Tibial nerve (tissue), 4 donors: ENCODE measurements around the gene TRNP1. TPM values are rescaled to one million over a fixed set of nuclear protein-coding genes. Genes with fewer than 3 reads are reported as not detected.

Experiments used
- DNase-seq, 2 donors: peaks; one replicate each; pipeline ENCODE4 v3.0.0-alpha.2; 2019; ENCODE audit warnings: low spot score in 2 of 2
- H3K27ac ChIP-seq, 4 donors: fragments of 200-600 bp; sonication (generic) in 3 of 4; one replicate each; pipeline ENCODE4 v1.5.1; 2017 to 2019; ENCODE audit warnings: mild to moderate bottlenecking in 1 of 4
- H3K27me3 ChIP-seq, 2 donors: fragments of 200-600 bp; sonication (generic) in 1 of 2; one replicate each; pipeline versions ENCODE4 v1.5.1 to v1.6.0; 2017 to 2019
- H3K36me3 ChIP-seq, 3 donors: fragments of 200-600 bp; sonication (generic); one replicate each; pipeline ENCODE4 v1.5.1; 2018 to 2019
- H3K4me1 ChIP-seq, 4 donors: fragments of 200-600 bp; sonication (generic) in 3 of 4; one replicate each; pipeline ENCODE4 v1.5.1; 2017 to 2019
- H3K4me3 ChIP-seq, 4 donors: fragments of 200-600 bp; sonication (generic) in 3 of 4; one replicate each; pipeline ENCODE4 v1.5.1; 2017 to 2019; ENCODE audit warnings: mild to moderate bottlenecking in 1 of 4, moderate library complexity in 1 of 4
- H3K9me3 ChIP-seq, 4 donors: fragments of 200-600 bp; sonication (generic) in 3 of 4; one replicate each; pipeline ENCODE4 v1.5.1; 2017 to 2019
- CTCF ChIP-seq, 5 experiments: fragments of 200-600 bp in 3 of 5; fragments of 450-650 bp in 2 of 5; sonication (generic) in 3 of 5; IDR thresholded peaks; one replicate each; pipeline ENCODE4 v1.5.1; 2016 to 2019; ENCODE audit warnings: antibody characterized with exemption in 5 of 5, mild to moderate bottlenecking in 3 of 5, moderate library complexity in 2 of 5
- EP300 ChIP-seq, 2 donors: sonication (generic); formaldehyde crosslinking; IDR thresholded peaks; one replicate each; pipeline ENCODE4 v1.6.1; 2017; ENCODE audit warnings: antibody characterized with exemption in 2 of 2, mild to moderate bottlenecking in 1 of 2
- POLR2A ChIP-seq, 2 donors: fragments of 450-650 bp; IDR thresholded peaks; one replicate each; pipeline ENCODE4 v1.6.1; 2017; ENCODE audit warnings: antibody characterized with exemption in 2 of 2, mild to moderate bottlenecking in 2 of 2, moderate library complexity in 2 of 2
- WGBS, 2 donors: methylation state at CpG; one replicate each; pipeline ENCODE4 v1.1.5; 2018; 5-methylcytosine and 5-hydroxymethylcytosine counted together
- total RNA-seq, 4 donors: library from RNA; depleted of rRNA; stranded (reverse); fragments of >200 nt; gene quantifications; one replicate each; pipeline ENCODE4 v1.1.0, GENCODE V29; 2016

TRNP1 gene
- total RNA-seq, 4 donors from 2014 or later = 15.0 to 55.7 (median 52.4) TPM

GRCh38 chr1:27015260-27015659 is 21.8 kb downstream of the TRNP1 start:
- H3K4me1 ChIP-seq = peaks cover 0 to 18% (median 4%) of the 10 kb centered on the region in 4 donors
- H3K9me3 ChIP-seq = no peaks in the 10 kb centered on the region
- H3K36me3 ChIP-seq = no peaks in the 10 kb centered on the region
- 52 to 72% methylated on average over 2 of the region's 3 CpGs for WGBS, 2 donors
- no peak overlapping the region for H3K27ac ChIP-seq
- no peak for TF ChIP-seq EP300 (IDR thresholded peaks at IDR 0.05)
- TF ChIP-seq CTCF (IDR thresholded peaks at IDR 0.05) = no peak
- no peak for TF ChIP-seq POLR2A (IDR thresholded peaks at IDR 0.05)
- no peak overlapping the region for H3K4me3 ChIP-seq
- H3K27me3 ChIP-seq = no peaks in the 10 kb centered on the region
- no peak for DNase-seq

GRCh38 chr1:27016376-27016775 is 22.9 kb downstream of the TRNP1 start:
- Histone ChIP-seq H3K36me3 (no peaks in the 10 kb centered on the region), H3K27me3 (no peaks in the 10 kb centered on the region), H3K4me3 (no peak overlapping the region), H3K9me3 (no peaks in the 10 kb centered on the region), H3K4me1 (peaks cover 0 to 16% (median 4%) of the 10 kb centered on the region in 4 donors), H3K27ac (no peak overlapping the region)
- WGBS, 2 donors = 95 to 96% methylated on average over 1 of the region's 1 CpG
- TF ChIP-seq POLR2A (IDR thresholded peaks at IDR 0.05) = no peak
- no peak for TF ChIP-seq CTCF (IDR thresholded peaks at IDR 0.05)
- no peak for TF ChIP-seq EP300 (IDR thresholded peaks at IDR 0.05)
- DNase-seq = no peak

GRCh38 chr1:27017207-27017606 is 23.7 kb downstream of the TRNP1 start:
- TF ChIP-seq EP300 (IDR thresholded peaks at IDR 0.05) = no peak
- TF ChIP-seq POLR2A (IDR thresholded peaks at IDR 0.05) = no peak
- TF ChIP-seq CTCF (IDR thresholded peaks at IDR 0.05) = no peak
- no peak overlapping the region for H3K27ac ChIP-seq
- H3K36me3 ChIP-seq = no peaks in the 10 kb centered on the region
- H3K27me3 ChIP-seq = no peaks in the 10 kb centered on the region
- H3K4me3 ChIP-seq = no peak overlapping the region
- no peak for DNase-seq
- H3K4me1 ChIP-seq = peaks cover 0 to 11% (median 4%) of the 10 kb centered on the region in 4 donors
- 90 to 91% methylated on average over 4 of the region's 4 CpGs for WGBS, 2 donors
- H3K9me3 ChIP-seq = no peaks in the 10 kb centered on the region

GRCh38 chr1:27018316-27018715 is 24.8 kb downstream of the TRNP1 start:
- Histone ChIP-seq H3K27ac (no peak overlapping the region), H3K36me3 (no peaks in the 10 kb centered on the region), H3K27me3 (no peaks in the 10 kb centered on the region), H3K4me1 (peaks cover 0 to under 1% (median under 1%) of the 10 kb centered on the region in 4 donors), H3K4me3 (no peak overlapping the region), H3K9me3 (no peaks in the 10 kb centered on the region)
- TF ChIP-seq CTCF (IDR thresholded peaks at IDR 0.05) (no peak), POLR2A (IDR thresholded peaks at IDR 0.05) (no peak), EP300 (IDR thresholded peaks at IDR 0.05) (no peak)
- 77 to 79% methylated on average over 3 of the region's 3 CpGs for WGBS, 2 donors
- no peak for DNase-seq

- DNase-seq = no peak
- Histone ChIP-seq H3K4me1 (no peaks in the 10 kb centered on the region), H3K9me3 (no peaks in the 10 kb centered on the region), H3K27me3 (no peaks in the 10 kb centered on the region), H3K27ac (no peak overlapping the region), H3K36me3 (no peaks in the 10 kb centered on the region), H3K4me3 (no peak overlapping the region)
- TF ChIP-seq CTCF (IDR thresholded peaks at IDR 0.05) (no peak), POLR2A (IDR thresholded peaks at IDR 0.05) (no peak), EP300 (IDR thresholded peaks at IDR 0.05) (no peak)
- 33 to 35% methylated on average over 9 of the region's 9 CpGs for WGBS, 2 donors
These were observed 28.0 kb downstream of the TRNP1 start for GRCh38 chr1:27021354-27022031.
